Stimulated activated CD4-positive, alpha-beta T cell treated with anti-CD3 and anti-CD28 coated beads, TNF-alpha, amount 100 ng/mL, for 4 hours (primary cell): ENCODE results near the gene MBTPS2.
A peak's percentile ranks its signal among the peaks of the same experiment; 100 is the strongest.
"Not testable (repeated sequence)": the region's sequence is repeated elsewhere in the genome, so short reads cannot be mapped to it uniquely, and the experiment has no call there.

Experiments
- DNase-seq, 3 experiments: peaks; one replicate each; pipeline ENCODE4 v3.0.0-alpha.2; 2020; ENCODE audit warnings: low read depth in 3 of 3

MBTPS2 gene

GRCh38 chrX:21839334-21840192 is at the start of gene MBTPS2:
MBTPS2 (plus strand) TSS chrX:21839617; CDS start chrX:21839735, 118 bp downstream.
- peak; percentile 56 to 66 (median 61) for DNase-seq

- DNase-seq: no peak
Observed at GRCh38 chrX:21798677-21799219, 40.7 kb upstream of the MBTPS2 start.

GRCh38 chrX:21799767-21800166 is 39.6 kb upstream of the MBTPS2 start:
- DNase-seq: no peak

GRCh38 chrX:21800344-21800770 is 39.1 kb upstream of the MBTPS2 start:
- DNase-seq: no peak

- no peak for DNase-seq
Observed at GRCh38 chrX:21802054-21802670, 37.3 kb upstream of the MBTPS2 start.

GRCh38 chrX:21802839-21803238 is 36.6 kb upstream of the MBTPS2 start:
- DNase-seq: no peak

GRCh38 chrX:21806691-21807090 is 32.7 kb upstream of the MBTPS2 start:
- DNase-seq: no peak

GRCh38 chrX:21811832-21812231 is 27.6 kb upstream of the MBTPS2 start:
- no peak for DNase-seq

GRCh38 chrX:21812628-21813027 is 26.8 kb upstream of the MBTPS2 start:
- DNase-seq: no peak

GRCh38 chrX:21813612-21814368 is 25.6 kb upstream of the MBTPS2 start:
- no peak for DNase-seq

GRCh38 chrX:21816136-21816535 is 23.3 kb upstream of the MBTPS2 start:
- no peak for DNase-seq

GRCh38 chrX:21820170-21820569 is 19.2 kb upstream of the MBTPS2 start:
- not testable (repeated sequence) for DNase-seq

- DNase-seq: no peak
Observed at GRCh38 chrX:21821875-21822274, 17.5 kb upstream of the MBTPS2 start.

GRCh38 chrX:21831496-21831895 is 7.9 kb upstream of the MBTPS2 start:
- DNase-seq: no peak

- DNase-seq: no peak
Observed at GRCh38 chrX:21837056-21837455, 2.4 kb upstream of the MBTPS2 start.

GRCh38 chrX:21838937-21839333 is 482 bp upstream of the MBTPS2 start:
- no peak for DNase-seq

GRCh38 chrX:21840193-21840545 is 752 bp downstream of the MBTPS2 start:
- no peak for DNase-seq

GRCh38 chrX:21843179-21843578 is 3.8 kb downstream of the MBTPS2 start:
- DNase-seq: no peak

- no peak for DNase-seq
Observed at GRCh38 chrX:21845096-21845495, 5.7 kb downstream of the MBTPS2 start.

GRCh38 chrX:21847342-21847741 is 7.9 kb downstream of the MBTPS2 start:
- no peak for DNase-seq

GRCh38 chrX:21853578-21853977 is 14.2 kb downstream of the MBTPS2 start:
- DNase-seq: no peak

- no peak for DNase-seq
Observed at GRCh38 chrX:21855937-21856415, 16.6 kb downstream of the MBTPS2 start, which contains the start of gene YY2. YY2 (plus strand) TSS chrX:21855987; CDS start chrX:21856485, 498 bp downstream.
